ENCODE results near the gene DUSP1. TPM values are rescaled to one million over a fixed set of nuclear protein-coding genes. Genes with fewer than 3 reads are reported as not detected.

The DUSP1 gene
- polyA plus RNA-seq, 3 donors from 2014 or later: 548 to 1,082 (median 887) TPM

DNA sequence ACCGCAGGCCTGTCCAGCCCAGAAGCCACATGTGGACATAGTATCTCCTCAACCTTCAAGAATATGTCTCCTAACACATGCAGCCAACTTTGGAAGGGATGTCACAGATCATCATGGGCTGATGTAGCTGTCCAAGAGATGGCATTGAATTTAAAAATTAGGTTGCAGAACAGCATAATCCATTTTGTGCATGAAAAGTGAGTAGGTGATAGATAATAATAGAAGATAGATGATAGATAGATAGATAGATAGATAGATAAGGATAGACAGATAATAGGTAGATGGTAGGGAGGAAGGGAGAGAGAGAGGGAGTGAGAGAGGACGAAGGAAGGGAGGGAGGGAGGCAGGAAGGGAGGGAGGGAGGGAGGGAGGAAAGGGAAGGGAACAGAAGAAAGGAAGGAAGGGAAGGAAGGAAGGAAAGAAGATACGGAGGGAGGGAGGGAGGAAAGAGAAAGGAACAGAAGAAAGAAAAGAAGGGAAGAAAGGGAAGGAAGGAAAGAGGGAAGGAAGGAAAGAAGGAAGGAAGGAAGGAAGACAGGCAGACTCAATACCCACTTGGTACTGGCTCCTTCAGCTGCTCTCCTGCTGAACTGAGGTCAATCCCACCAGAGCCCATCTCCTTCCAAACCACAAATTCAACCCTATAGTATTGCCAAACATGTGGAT lies 34.2 kb upstream of the DUSP1 start:
- Mint-ChIP-seq H3K4me1 (peaks cover 19 to 22% of the 10 kb centered on the region in 2 donors), H3K27me3 (ENCODE audit: low read depth in 3 of 3) (peaks cover 4 to 9% (median 4%) of the 10 kb centered on the region in 3 donors), H3K4me3 (no peak overlapping the region), H3K36me3 (no peaks in the 10 kb centered on the region), H3K27ac (peak overlapping the region in 5 of 6 donors; percentile 79 to 97 (median 89)), H3K9me3 (no peaks in the 10 kb centered on the region)
- DNase-seq: no peak

DNA sequence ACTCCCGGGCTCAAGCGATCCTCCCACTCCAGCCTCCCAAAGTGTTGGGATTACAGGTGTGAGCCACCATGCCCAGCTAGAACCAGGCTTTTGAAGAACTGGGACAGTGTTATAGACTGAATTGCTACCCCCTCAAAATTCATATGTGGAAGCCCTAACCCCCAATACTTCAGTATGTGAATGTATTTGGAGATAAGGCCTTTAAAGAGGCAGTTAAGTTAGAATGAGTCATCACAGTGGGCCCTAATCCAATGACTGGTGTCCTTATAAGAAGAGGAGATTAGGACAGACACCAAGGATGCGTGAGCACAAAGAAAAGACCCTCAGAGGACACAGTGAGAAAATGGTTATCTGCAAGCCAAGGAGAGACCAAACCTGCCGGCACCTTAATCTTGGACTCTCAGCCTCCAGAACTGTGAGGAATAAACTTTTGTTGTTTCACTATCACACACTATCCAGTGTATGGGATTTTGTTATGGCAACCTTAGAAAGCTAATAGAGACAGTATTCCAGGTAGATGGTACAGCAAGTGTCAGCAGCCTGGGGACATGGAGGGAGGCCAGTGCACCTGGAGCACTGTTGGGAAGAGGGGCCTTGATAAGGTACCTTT lies 31.7 kb upstream of the DUSP1 start:
- DNase-seq: no peak
- Mint-ChIP-seq H3K4me1 (peaks cover 15% of the 10 kb centered on the region in 2 donors), H3K9me3 (no peaks in the 10 kb centered on the region), H3K36me3 (no peaks in the 10 kb centered on the region), H3K27ac (peak overlapping the region in 2 of 6 donors; percentile 62 to 86), H3K4me3 (no peak overlapping the region), H3K27me3 (ENCODE audit: low read depth in 3 of 3) (peaks cover 4 to 8% (median 4%) of the 10 kb centered on the region in 3 donors)

DNA sequence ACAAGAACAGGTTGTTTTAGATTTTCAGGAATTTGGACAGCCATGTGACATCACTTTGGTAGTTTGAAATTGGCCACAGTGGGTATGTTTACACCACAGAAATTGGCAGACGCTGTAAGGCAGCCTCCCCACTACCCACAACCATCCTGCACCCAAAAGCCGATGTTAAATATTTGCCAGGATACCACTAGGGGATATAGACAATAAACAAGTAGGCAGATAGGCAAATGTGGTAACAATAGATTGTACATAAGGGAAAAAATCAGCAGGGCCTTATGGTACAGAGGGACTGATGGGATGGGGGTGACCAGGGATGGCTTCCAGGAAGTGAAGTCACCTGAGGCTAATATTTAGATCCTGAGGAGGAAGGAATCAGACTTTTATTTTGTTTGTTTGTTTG lies 31.1 kb upstream of the DUSP1 start:
- peaks cover 10% of the 10 kb centered on the region in 2 donors for H3K4me1 Mint-ChIP-seq

DNA sequence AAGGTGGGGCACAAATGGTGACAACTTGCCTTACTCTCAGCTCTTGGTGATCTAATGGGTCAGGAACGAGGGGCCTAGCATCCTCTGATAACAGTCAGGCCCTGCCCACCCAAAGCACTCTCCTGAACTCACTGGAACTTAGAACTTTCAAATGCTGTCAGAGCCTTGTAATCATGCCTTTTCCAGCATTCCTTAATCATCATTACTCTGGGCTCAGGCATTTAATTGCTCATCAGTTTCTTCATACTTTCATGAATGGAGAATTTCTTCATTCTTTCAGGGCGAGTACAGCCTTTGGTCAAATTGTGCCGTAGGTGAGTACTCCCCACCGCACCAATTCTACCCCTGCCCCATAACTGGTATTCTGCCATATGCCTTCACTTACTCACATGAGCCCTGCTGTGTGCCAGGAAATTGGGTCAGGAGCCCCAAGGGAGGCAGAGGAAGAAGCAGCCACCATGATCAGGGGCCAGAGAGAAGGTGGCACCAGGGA lies 30.2 kb upstream of the DUSP1 start:
- DNase-seq: no peak
- H3K9me3 Mint-ChIP-seq: no peaks in the 10 kb centered on the region
- H3K36me3 Mint-ChIP-seq: no peaks in the 10 kb centered on the region
- H3K27ac Mint-ChIP-seq: peak overlapping the region in 1 of 6 donors; percentile 86
- H3K4me1 Mint-ChIP-seq: peaks cover 4% of the 10 kb centered on the region in 2 donors
- H3K27me3 Mint-ChIP-seq (ENCODE audit: low read depth in 3 of 3): no peaks in the 10 kb centered on the region
- no peak overlapping the region for H3K4me3 Mint-ChIP-seq

More for the DNA sequence above, 31.1 kb upstream of the DUSP1 start:
- peak overlapping the region in 2 of 6 donors; percentile 62 to 86 for H3K27ac Mint-ChIP-seq
- no peaks in the 10 kb centered on the region for H3K36me3 Mint-ChIP-seq
- H3K4me3 Mint-ChIP-seq: no peak overlapping the region
- DNase-seq: no peak
- H3K27me3 Mint-ChIP-seq (ENCODE audit: low read depth in 3 of 3): peaks cover 0 to 5% (median 2%) of the 10 kb centered on the region in 3 donors
- no peaks in the 10 kb centered on the region for H3K9me3 Mint-ChIP-seq

DNA sequence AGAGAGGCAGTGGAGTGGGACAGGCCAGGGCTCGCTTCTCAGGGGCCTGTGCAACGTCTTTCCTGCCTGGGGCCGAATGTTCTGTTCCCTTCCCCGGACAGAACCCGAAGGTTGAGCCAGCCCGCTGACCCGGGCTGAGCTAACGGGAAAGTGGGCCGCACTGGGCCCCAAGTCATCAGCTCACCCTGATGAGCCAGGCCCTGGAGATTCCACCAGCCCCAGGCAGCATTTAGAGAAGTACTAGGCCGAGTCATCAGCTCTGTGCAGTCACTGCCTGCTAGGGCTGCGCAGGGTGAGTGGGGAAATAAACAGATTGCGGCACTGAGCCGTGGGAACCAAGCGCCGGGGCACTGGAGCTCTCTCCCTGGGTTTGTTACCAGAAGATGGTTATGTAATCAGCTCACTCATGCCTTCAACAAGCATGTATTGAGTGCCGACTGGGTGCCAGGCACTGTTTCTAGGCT lies 29.1 kb upstream of the DUSP1 start:
- no peak overlapping the region for H3K27ac Mint-ChIP-seq
- H3K4me1 Mint-ChIP-seq: peaks cover 0 to 1% of the 10 kb centered on the region in 2 donors
- no peak overlapping the region for H3K4me3 Mint-ChIP-seq
- H3K27me3 Mint-ChIP-seq (ENCODE audit: low read depth in 3 of 3): no peaks in the 10 kb centered on the region
- no peak for DNase-seq
- H3K9me3 Mint-ChIP-seq: no peaks in the 10 kb centered on the region
- no peaks in the 10 kb centered on the region for H3K36me3 Mint-ChIP-seq

DNA sequence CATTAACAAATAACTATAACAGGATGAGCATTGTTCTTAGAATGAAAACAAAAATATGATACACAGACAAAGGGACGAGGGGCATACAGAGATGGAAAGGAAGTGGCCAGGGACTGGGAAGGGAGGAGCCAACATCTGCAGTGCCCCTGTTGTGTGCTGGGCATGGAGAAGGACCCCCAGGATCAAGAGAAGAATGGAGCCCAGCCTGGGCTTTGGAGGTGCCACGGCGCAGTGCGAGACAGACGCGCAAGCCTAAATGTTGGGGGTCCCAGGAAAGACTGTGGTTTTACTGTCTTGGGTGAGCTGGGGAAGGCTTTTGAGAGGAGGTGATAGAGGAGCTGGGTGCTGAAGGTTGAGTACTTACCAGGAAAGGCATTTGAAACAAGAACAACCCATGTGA lies 28.4 kb upstream of the DUSP1 start:
- no peaks in the 10 kb centered on the region for H3K36me3 Mint-ChIP-seq
- peaks cover 0 to 1% (median 0%) of the 10 kb centered on the region in 3 donors for H3K27me3 Mint-ChIP-seq (ENCODE audit: low read depth in 3 of 3)
- DNase-seq: no peak
- no peaks in the 10 kb centered on the region for H3K4me1 Mint-ChIP-seq
- peak overlapping the region in 3 of 6 donors; percentile 2 to 30 (median 22) for H3K27ac Mint-ChIP-seq
- no peak overlapping the region for H3K4me3 Mint-ChIP-seq
- no peaks in the 10 kb centered on the region for H3K9me3 Mint-ChIP-seq

DNA sequence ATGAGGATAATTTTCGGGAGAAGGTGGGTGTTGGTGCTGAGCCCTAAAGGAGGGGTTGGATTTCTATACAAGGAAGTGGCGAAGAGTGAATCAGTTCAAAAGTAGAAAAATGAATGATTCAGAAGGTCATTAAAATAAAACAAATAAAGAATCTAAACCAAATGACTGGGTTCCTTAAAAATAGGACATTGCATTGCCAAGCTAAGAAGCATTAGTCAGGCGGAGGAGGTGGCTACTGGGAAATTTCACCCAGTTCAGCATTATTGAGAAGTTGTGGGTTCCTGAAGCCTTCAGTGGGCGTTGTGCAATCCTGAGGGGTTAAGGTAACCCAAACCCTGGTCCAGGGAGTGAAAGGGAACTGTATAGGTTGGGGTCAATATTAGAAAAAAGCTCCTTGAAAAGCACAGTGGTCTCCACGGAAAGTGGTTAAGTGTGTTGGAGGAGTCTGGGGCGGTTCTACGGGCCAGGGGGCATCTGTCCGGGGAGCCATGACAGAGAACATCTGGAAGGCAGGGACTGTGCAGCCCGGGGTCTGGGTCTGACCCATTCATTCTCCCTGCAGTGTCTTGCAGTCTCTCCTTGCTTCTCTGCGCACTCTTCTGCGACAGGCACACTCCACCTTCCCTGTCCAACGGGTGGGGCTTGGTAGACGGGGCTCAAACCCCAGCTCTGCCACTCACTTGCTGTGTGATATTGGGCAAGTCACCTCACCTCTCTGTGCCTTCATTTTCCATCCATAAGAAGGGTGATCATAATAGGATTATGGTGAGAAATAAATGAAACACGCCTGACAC lies 27.6 kb upstream of the DUSP1 start:
- H3K36me3 Mint-ChIP-seq: no peaks in the 10 kb centered on the region
- no peaks in the 10 kb centered on the region for H3K9me3 Mint-ChIP-seq
- H3K27ac Mint-ChIP-seq: peak overlapping the region in 2 of 6 donors; percentile 22 to 62
- peaks cover 0 to 1% (median 0%) of the 10 kb centered on the region in 3 donors for H3K27me3 Mint-ChIP-seq (ENCODE audit: low read depth in 3 of 3)
- H3K4me1 Mint-ChIP-seq: no peaks in the 10 kb centered on the region
- no peak overlapping the region for H3K4me3 Mint-ChIP-seq
- DNase-seq: no peak

DNA sequence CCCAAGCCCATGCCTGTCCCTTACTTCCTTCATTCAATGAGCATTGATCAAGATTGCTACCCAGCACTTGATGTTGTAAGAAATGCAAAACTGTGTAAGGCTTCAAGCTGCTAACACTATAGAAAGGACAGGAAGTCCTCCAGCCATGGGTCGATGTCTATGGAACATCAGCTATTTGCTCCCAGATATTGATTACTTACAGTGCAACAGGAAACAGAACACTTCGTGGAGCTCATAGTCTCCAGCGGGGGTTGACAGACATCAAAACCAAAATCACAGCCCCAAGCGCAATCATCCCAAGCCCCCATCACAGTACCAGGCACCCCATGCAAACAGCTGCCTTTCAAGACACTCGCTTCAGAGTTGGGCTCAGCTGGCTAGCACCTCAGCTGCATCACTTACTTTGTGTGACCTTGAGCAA lies 26.8 kb upstream of the DUSP1 start:
- no peaks in the 10 kb centered on the region for H3K36me3 Mint-ChIP-seq
- H3K9me3 Mint-ChIP-seq: no peaks in the 10 kb centered on the region
- no peaks in the 10 kb centered on the region for H3K4me1 Mint-ChIP-seq
- H3K27me3 Mint-ChIP-seq (ENCODE audit: low read depth in 3 of 3): peaks cover 0 to 3% (median 0%) of the 10 kb centered on the region in 3 donors
- no peak overlapping the region for H3K4me3 Mint-ChIP-seq
- H3K27ac Mint-ChIP-seq: peak overlapping the region in 1 of 6 donors; percentile 56
- DNase-seq: no peak

DNA sequence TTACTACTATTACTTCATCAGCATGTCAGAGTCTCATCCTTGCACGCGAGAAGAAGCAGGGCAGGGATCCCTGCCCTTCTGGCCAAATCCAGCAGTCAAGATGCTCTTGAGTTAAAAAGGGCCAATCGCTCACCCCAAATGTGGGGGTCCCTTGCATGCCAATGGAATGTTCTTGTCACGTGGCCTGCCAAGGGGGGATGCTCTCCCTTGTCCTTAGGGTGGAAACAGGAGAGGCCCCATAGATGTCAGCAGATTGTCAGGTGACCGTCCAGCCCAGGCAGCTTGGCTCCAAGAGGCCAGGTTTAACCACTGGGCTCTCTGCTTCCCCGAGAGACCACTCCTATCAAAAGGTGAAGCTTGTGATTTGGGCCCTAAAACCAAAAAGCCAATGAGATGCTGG lies 25.3 kb upstream of the DUSP1 start:
- peak overlapping the region in 1 of 6 donors; percentile 84 for H3K27ac Mint-ChIP-seq
- no peaks in the 10 kb centered on the region for H3K4me1 Mint-ChIP-seq
- H3K27me3 Mint-ChIP-seq (ENCODE audit: low read depth in 3 of 3): peaks cover 0 to 3% (median 0%) of the 10 kb centered on the region in 3 donors
- no peaks in the 10 kb centered on the region for H3K9me3 Mint-ChIP-seq
- DNase-seq: no peak
- no peaks in the 10 kb centered on the region for H3K36me3 Mint-ChIP-seq
- H3K4me3 Mint-ChIP-seq: no peak overlapping the region

DNA sequence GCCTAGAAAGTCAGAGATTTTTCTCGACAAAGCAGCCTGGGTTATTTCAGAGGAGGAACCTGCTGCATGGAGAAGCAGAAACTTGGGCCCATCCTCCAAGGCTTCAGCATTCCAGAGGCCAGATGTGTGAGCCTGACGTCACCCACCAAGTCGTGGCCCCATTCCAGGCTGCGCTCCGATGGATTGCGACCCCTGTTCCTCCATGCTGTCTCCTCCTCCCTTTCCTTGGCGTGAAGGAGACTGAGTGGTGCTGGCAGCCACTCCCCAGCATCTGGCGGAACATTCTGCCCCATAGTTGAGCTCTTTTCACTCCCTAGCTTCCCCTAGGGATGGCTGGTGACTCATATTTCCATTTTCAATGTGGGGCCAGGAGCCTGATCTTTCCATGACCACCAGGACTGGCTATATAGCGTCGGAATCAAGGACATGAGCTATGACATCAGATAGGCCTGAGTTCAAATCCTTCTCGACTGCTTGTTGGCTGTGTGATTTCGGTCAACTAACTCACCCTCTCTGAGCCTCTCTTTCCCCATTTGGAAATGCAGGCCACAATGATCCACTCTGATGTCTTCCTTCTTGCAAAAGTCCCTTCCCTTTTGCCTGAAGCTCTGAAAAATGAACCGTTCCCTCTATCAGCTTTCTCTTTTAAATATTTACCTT lies 24.5 kb upstream of the DUSP1 start:
- Mint-ChIP-seq H3K27ac (peak overlapping the region in 2 of 6 donors; percentile 26 to 40), H3K9me3 (no peaks in the 10 kb centered on the region), H3K36me3 (no peaks in the 10 kb centered on the region), H3K27me3 (ENCODE audit: low read depth in 3 of 3) (peaks cover 0 to 3% (median 0%) of the 10 kb centered on the region in 3 donors), H3K4me3 (no peak overlapping the region), H3K4me1 (no peaks in the 10 kb centered on the region)
- no peak for DNase-seq

DNA sequence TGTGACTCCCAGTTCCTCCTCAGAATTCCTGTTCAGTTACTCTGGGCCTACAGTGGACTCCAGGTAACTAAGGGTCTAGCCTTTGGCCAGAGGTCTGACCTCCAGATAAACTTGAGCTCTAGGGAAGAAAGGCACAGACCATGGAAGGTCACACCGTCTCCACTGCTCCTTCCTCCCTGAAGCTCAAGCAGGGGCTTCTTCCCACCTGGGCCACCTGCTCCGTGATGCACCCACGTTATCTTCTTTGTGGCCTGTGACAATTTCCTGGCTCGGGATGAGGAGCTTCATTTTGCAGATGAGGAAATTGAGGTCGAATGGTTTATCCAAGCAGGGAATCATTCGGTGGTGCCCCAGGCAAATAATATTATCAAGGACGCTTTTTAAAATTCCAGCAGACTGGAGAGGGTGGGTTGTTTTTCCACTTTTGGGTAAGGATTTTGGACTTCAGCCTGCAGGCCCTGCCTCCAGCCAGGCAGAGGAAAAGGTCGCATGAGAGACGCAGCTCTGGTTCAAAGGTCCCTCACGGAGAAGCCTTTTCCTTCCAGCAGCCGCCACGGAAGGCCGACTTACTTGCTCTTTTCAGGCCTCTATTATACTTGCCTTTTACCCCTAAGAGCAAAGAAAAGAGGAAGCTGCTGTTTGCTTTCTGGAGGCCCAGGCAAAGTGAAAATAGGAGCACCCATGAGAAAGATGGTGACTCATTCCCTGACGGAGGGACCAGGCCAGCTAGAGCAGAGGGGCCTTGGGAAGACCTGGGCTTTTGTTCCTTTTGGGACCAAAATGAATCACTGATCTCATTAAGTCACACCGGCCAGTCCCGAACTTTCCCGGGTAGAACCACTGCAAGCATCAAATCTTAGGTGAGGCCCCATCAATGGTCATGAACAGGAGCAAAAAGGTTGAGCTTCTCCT lies 22.8 kb upstream of the DUSP1 start:
- Mint-ChIP-seq H3K27ac (peak overlapping the region in 2 of 6 donors; percentile 19 to 44), H3K4me1 (no peaks in the 10 kb centered on the region), H3K27me3 (ENCODE audit: low read depth in 3 of 3) (peaks cover 0 to 3% (median 1%) of the 10 kb centered on the region in 3 donors), H3K4me3 (no peak overlapping the region), H3K36me3 (no peaks in the 10 kb centered on the region), H3K9me3 (no peaks in the 10 kb centered on the region)
- DNase-seq: no peak

DNA sequence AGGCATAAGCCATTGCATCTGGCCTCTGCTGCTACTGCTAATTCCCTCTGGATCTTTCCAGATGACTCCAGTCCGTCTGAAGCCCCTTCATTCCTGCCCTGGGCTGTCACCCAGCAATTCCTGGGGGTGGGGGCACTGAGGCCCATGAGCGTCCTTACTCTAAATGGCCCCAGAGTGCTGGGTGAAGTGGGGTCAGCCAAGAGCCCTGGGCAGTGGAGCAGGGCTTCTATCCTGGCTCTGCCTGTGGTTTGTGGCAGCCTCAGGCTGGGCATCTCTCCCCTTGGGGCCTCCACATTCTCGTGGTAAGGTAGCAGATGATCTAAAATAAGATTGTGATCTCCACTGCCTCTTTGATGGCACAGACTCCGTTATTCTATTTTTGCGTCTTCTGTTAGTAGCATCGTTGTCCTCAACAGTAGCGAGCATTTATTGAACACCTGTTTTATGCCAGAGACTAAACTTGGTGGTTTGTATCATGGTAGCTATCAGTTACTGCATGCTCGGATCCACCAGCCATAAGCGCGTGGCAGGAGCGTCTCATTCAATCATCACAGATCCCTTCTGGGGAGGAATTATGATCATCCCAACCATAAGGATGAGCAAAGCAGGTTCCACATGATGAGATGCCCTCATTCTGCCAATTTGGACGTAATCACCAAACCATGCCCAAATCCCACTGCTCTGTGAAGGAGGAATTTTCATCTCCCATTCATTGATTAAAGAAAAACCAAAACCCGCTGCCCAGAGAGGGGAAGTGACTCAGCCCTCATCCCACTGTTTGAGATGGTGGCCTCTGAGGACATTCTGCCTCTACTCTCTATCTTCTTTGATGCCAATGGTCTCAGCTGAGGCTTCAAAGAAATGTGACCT lies 21.9 kb upstream of the DUSP1 start:
- H3K27ac Mint-ChIP-seq: no peak overlapping the region
- no peak overlapping the region for H3K4me3 Mint-ChIP-seq
- H3K4me1 Mint-ChIP-seq: no peaks in the 10 kb centered on the region
- peaks cover 0 to 3% (median 1%) of the 10 kb centered on the region in 3 donors for H3K27me3 Mint-ChIP-seq (ENCODE audit: low read depth in 3 of 3)
- no peak for DNase-seq
- no peaks in the 10 kb centered on the region for H3K9me3 Mint-ChIP-seq
- no peaks in the 10 kb centered on the region for H3K36me3 Mint-ChIP-seq

Data from immature natural killer cell (primary cell).